Suprapubic skin (tissue), 4 donors: Measurements from ENCODE around the gene BASP1.

ENCODE experiments used
- CTCF ChIP-seq, 2 donors: fragments of 200-600 bp in 1 of 2; fragments of 450-650 bp in 1 of 2; sonication (generic) in 1 of 2; IDR thresholded peaks; one replicate each; pipeline ENCODE4 v1.5.1; 2016 to 2019; ENCODE audit warnings: antibody characterized with exemption in 2 of 2, mild to moderate bottlenecking in 1 of 2, moderate library complexity in 1 of 2
- EP300 ChIP-seq: sonication (generic); formaldehyde crosslinking; IDR thresholded peaks from one replicate; pipeline ENCODE4 v1.6.1; 2017; ENCODE audit warnings: antibody characterized with exemption
- POLR2A ChIP-seq, 2 donors: fragments of 450-650 bp; IDR thresholded peaks; one replicate each; pipeline ENCODE4 v1.6.1; 2017; ENCODE audit warnings: antibody characterized with exemption in 2 of 2, mild to moderate bottlenecking in 2 of 2, moderate library complexity in 2 of 2
- POLR2AphosphoS5 ChIP-seq, 3 donors: sonication (generic); formaldehyde crosslinking; IDR thresholded peaks; one replicate each; pipeline ENCODE4 v1.6.1; 2017; ENCODE audit warnings: antibody characterized with exemption in 3 of 3

GRCh38 chr5:17221843-17222636 lies 4.6 kb downstream of the BASP1 start:
- TF ChIP-seq CTCF (IDR thresholded peaks at IDR 0.05) = no peak
- no peak for TF ChIP-seq POLR2AphosphoS5 (IDR thresholded peaks at IDR 0.05)
- TF ChIP-seq POLR2A (IDR thresholded peaks at IDR 0.05) = no peak
- no peak for TF ChIP-seq EP300
